ENCODE results near the gene HTR3C.

Gene HTR3C

DNA sequence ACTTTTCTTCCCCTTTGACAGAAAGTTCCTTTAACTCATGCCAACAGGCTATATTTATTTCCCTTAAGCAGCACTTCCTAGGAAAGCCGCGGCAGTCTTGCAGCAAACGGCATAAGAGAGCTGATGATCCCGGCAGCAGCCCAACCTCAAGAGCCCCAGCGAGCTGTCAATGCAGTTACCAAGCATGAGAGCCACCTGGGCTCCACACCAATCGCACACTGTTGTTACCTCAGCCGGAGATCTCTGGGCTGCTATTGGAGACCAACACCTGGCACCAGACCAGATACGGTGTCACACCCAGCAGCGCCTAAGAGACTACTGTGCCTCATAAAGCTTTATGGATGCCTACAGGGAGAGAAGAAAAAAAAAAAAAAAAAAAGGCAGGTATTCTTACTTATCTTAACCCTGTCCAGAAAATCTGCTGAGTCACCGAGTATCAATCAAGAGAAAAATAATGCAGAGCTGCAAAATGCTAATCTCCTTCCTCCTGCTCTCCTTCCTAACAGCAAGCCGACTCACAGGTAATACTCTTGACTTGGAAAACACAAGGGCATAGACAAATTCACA is 46.8 kb upstream of the HTR3C start:
- Histone ChIP-seq H3K9me3 (ENCODE audit: control insufficient read depth, insufficient read depth, low read depth, low read length) (no peaks in the 10 kb centered on the region), H3K27ac (ENCODE audit: extremely low read depth, low read depth, low read length) (no peak overlapping the region; the same call in 1 of the 2 replicates), H3K4me1 (ENCODE audit: control insufficient read depth, insufficient read depth, low read length) (peaks cover 3% of the 10 kb centered on the region; the same call in 1 of the 2 replicates), H3K36me3 (ENCODE audit: control insufficient read depth in 2 of 2, insufficient read depth in 1 of 2, low read length in 2 of 2) (peaks cover 3 to 28% of the 10 kb centered on the region in 2 experiments), H3K4me3 (ENCODE audit: low read depth, low read length) (no peak overlapping the region)
- ChIA-PET CTCF (interaction anchor here (0.6 to 2.1 kb wide), 6 partner anchors 10 to 133 kb away, joined by 3 to 16 read pairs (median 4); partner anchors contain the start of gene EIF2B5), POLR2A (interaction anchor here (1.7 kb wide), 1 partner anchor 12 kb away, joined by 9 read pairs; the partner anchor contains the start of gene ABCC5)
- TF ChIP-seq, protein P1, sequence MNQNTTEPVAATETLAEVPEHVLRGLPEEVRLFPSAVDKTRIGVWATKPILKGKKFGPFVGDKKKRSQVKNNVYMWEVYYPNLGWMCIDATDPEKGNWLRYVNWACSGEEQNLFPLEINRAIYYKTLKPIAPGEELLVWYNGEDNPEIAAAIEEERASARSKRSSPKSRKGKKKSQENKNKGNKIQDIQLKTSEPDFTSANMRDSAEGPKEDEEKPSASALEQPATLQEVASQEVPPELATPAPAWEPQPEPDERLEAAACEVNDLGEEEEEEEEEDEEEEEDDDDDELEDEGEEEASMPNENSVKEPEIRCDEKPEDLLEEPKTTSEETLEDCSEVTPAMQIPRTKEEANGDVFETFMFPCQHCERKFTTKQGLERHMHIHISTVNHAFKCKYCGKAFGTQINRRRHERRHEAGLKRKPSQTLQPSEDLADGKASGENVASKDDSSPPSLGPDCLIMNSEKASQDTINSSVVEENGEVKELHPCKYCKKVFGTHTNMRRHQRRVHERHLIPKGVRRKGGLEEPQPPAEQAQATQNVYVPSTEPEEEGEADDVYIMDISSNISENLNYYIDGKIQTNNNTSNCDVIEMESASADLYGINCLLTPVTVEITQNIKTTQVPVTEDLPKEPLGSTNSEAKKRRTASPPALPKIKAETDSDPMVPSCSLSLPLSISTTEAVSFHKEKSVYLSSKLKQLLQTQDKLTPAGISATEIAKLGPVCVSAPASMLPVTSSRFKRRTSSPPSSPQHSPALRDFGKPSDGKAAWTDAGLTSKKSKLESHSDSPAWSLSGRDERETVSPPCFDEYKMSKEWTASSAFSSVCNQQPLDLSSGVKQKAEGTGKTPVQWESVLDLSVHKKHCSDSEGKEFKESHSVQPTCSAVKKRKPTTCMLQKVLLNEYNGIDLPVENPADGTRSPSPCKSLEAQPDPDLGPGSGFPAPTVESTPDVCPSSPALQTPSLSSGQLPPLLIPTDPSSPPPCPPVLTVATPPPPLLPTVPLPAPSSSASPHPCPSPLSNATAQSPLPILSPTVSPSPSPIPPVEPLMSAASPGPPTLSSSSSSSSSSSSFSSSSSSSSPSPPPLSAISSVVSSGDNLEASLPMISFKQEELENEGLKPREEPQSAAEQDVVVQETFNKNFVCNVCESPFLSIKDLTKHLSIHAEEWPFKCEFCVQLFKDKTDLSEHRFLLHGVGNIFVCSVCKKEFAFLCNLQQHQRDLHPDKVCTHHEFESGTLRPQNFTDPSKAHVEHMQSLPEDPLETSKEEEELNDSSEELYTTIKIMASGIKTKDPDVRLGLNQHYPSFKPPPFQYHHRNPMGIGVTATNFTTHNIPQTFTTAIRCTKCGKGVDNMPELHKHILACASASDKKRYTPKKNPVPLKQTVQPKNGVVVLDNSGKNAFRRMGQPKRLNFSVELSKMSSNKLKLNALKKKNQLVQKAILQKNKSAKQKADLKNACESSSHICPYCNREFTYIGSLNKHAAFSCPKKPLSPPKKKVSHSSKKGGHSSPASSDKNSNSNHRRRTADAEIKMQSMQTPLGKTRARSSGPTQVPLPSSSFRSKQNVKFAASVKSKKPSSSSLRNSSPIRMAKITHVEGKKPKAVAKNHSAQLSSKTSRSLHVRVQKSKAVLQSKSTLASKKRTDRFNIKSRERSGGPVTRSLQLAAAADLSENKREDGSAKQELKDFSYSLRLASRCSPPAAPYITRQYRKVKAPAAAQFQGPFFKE (tag by site-specific recombination; IDR thresholded peaks at IDR 0.05; ENCODE audit: borderline replicate concordance) = no peak
- TF ChIP-seq, protein P2, sequence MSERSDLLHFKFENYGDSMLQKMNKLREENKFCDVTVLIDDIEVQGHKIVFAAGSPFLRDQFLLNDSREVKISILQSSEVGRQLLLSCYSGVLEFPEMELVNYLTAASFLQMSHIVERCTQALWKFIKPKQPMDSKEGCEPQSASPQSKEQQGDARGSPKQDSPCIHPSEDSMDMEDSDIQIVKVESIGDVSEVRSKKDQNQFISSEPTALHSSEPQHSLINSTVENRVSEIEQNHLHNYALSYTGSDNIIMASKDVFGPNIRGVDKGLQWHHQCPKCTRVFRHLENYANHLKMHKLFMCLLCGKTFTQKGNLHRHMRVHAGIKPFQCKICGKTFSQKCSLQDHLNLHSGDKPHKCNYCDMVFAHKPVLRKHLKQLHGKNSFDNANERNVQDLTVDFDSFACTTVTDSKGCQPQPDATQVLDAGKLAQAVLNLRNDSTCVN (tag by site-specific recombination; optimal IDR thresholded peaks at IDR 0.05) = no peak
- TF ChIP-seq ZXDB (tag by site-specific recombination; IDR thresholded peaks at IDR 0.05) = peak; percentile 53; the same call in 1 of the 2 replicates
- TF ChIP-seq, protein P3, sequence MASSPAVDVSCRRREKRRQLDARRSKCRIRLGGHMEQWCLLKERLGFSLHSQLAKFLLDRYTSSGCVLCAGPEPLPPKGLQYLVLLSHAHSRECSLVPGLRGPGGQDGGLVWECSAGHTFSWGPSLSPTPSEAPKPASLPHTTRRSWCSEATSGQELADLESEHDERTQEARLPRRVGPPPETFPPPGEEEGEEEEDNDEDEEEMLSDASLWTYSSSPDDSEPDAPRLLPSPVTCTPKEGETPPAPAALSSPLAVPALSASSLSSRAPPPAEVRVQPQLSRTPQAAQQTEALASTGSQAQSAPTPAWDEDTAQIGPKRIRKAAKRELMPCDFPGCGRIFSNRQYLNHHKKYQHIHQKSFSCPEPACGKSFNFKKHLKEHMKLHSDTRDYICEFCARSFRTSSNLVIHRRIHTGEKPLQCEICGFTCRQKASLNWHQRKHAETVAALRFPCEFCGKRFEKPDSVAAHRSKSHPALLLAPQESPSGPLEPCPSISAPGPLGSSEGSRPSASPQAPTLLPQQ (tag by site-specific recombination; IDR thresholded peaks at IDR 0.05) = no peak
- TF ChIP-seq ZBTB8A (tag by site-specific recombination; IDR thresholded peaks at IDR 0.05) = peak; percentile 82
- TF ChIP-seq ZNF777 (tag by site-specific recombination; IDR thresholded peaks at IDR 0.05; ENCODE audit: borderline replicate concordance) = no peak
- TF ChIP-seq, protein P4, sequence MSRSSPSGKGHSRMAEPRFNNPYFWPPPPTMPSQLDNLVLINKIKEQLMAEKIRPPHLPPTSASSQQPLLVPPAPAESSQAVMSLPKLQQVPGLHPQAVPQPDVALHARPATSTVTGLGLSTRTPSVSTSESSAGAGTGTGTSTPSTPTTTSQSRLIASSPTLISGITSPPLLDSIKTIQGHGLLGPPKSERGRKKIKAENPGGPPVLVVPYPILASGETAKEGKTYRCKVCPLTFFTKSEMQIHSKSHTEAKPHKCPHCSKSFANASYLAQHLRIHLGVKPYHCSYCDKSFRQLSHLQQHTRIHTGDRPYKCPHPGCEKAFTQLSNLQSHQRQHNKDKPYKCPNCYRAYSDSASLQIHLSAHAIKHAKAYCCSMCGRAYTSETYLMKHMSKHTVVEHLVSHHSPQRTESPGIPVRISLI (tag by site-specific recombination; IDR thresholded peaks at IDR 0.05) = peak; percentile 68
- TF ChIP-seq KLF9 (tag by site-specific recombination; IDR thresholded peaks at IDR 0.05; ENCODE audit: low read depth) = peak; percentile 42; the same call in 1 of the 2 replicates
- 0 out of 2 replicates have a peak, but pooled peaks have one; percentile 8 for TF ChIP-seq SCRT1 (tag by site-specific recombination; IDR thresholded peaks at IDR 0.05; ENCODE audit: borderline replicate concordance)
- TF ChIP-seq OSR2 (tag by site-specific recombination; IDR thresholded peaks at IDR 0.05) = peak; percentile 85
- TF ChIP-seq SP7 (tag by site-specific recombination; IDR thresholded peaks at IDR 0.05) = peak; percentile 63
- peak; percentile 28; the same call in 1 of the 2 replicates for TF ChIP-seq GLIS1 (tag by site-specific recombination; IDR thresholded peaks at IDR 0.05)
- TF ChIP-seq ZNF366 (tag by site-specific recombination; conservative IDR thresholded peaks at IDR 0.05) = peak; percentile 61
- peak; percentile 51 for TF ChIP-seq ZNF600 (tag by site-specific recombination; IDR thresholded peaks at IDR 0.05)
- TF ChIP-seq ZNF248 (tag by site-specific recombination; IDR thresholded peaks at IDR 0.05) = no peak
- no peak for TF ChIP-seq BCL11A (tag by site-specific recombination; IDR thresholded peaks at IDR 0.05; ENCODE audit: low read depth)
- 0 out of 2 replicates have a peak, but pooled peaks have one; percentile 44 for TF ChIP-seq ZNF501 (tag by site-specific recombination; IDR thresholded peaks at IDR 0.05)
- TF ChIP-seq ZNF335 (tag by site-specific recombination; conservative IDR thresholded peaks at IDR 0.05) = 0 out of 2 replicates have a peak, but pooled peaks have one; percentile 25
- TF ChIP-seq ZBTB17 (tag by site-specific recombination; IDR thresholded peaks at IDR 0.05) = peak; percentile 84
- TF ChIP-seq ZNF2 (tag by site-specific recombination; IDR thresholded peaks at IDR 0.05) = peak; percentile 28; the same call in 1 of the 2 replicates
- TF ChIP-seq KLF1 (tag by site-specific recombination; IDR thresholded peaks at IDR 0.05) = 0 out of 2 replicates have a peak, but pooled peaks have one; percentile 11
- TF ChIP-seq ZSCAN23 (tag by site-specific recombination; IDR thresholded peaks at IDR 0.05) = no peak
- peak; percentile 70 for TF ChIP-seq ZIC2 (tag by site-specific recombination; IDR thresholded peaks at IDR 0.05)
- TF ChIP-seq ZNF112 (tag by site-specific recombination; IDR thresholded peaks at IDR 0.05) = no peak
- no peak for TF ChIP-seq ZNF529 (tag by site-specific recombination; IDR thresholded peaks at IDR 0.05; ENCODE audit: insufficient replicate concordance)
- peak; percentile 29; the same call in 1 of the 2 replicates for TF ChIP-seq ZNF660 (tag by site-specific recombination; IDR thresholded peaks at IDR 0.05)
- TF ChIP-seq, protein P5, sequence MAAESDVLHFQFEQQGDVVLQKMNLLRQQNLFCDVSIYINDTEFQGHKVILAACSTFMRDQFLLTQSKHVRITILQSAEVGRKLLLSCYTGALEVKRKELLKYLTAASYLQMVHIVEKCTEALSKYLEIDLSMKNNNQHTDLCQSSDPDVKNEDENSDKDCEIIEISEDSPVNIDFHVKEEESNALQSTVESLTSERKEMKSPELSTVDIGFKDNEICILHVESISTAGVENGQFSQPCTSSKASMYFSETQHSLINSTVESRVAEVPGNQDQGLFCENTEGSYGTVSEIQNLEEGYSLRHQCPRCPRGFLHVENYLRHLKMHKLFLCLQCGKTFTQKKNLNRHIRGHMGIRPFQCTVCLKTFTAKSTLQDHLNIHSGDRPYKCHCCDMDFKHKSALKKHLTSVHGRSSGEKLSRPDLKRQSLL (tag by site-specific recombination; IDR thresholded peaks at IDR 0.05) = no peak

All from HEK293 (cell line).